Large intestine (tissue), 3 donors: ENCODE measurements around the gene EMC8. TPM values are rescaled to one million over a fixed set of nuclear protein-coding genes. Genes with fewer than 3 reads are reported as not detected.

Experiments used
- DNase-seq, 2 donors: peaks; one replicate each; pipeline versions ENCODE4 v3.0.0 to v3.0.0-alpha.2; 2013
- H3K27ac ChIP-seq: one replicate; pipeline ENCODE4 v1.5.1; 2013; ENCODE audit warnings: low read length
- H3K27me3 ChIP-seq: 2 replicates; pipeline ENCODE4 v1.6.1; 2013; ENCODE audit warnings: low read length; ENCODE audit not compliant: control insufficient read depth, insufficient read depth
- H3K36me3 ChIP-seq: 2 replicates; pipeline ENCODE4 v1.6.1; 2013; ENCODE audit warnings: low read length; ENCODE audit not compliant: control insufficient read depth, insufficient read depth
- H3K4me1 ChIP-seq: one replicate; pipeline ENCODE4 v1.6.1; 2013; ENCODE audit warnings: low read length; ENCODE audit not compliant: control insufficient read depth, insufficient read depth
- H3K4me3 ChIP-seq: one replicate; pipeline ENCODE4 v1.5.1; 2013; ENCODE audit warnings: low read length
- H3K9me3 ChIP-seq: one replicate; pipeline ENCODE4 v1.6.1; 2013; ENCODE audit warnings: mild to moderate bottlenecking, low read depth, low read length, moderate library complexity; ENCODE audit not compliant: control insufficient read depth
- WGBS: methylation state at CpG from one replicate; pipeline ENCODE4 v1.1.5; 2013; ENCODE audit warnings: low lambda C conversion rate; ENCODE audit not compliant: insufficient coverage; 5-methylcytosine and 5-hydroxymethylcytosine counted together
- polyA plus RNA-seq: library from polyadenylated mRNA; unstranded; fragments of 120-200 nt; gene quantifications from one replicate; pipeline ENCODE4 v1.2.1, GENCODE V29; 2013

The EMC8 gene
- polyA plus RNA-seq, 1 donor, result 25.2 TPM

GRCh38 chr16:85761861-85762260 is 37.5 kb downstream of the EMC8 start:
- no peaks in the 10 kb centered on the region for H3K36me3 ChIP-seq
- no CpG with 5 or more reads among the region's 6 CpGs for WGBS
- H3K4me1 ChIP-seq, result no peaks in the 10 kb centered on the region
- H3K9me3 ChIP-seq, result no peaks in the 10 kb centered on the region
- peaks cover 28% of the 10 kb centered on the region for H3K27me3 ChIP-seq
- no peak overlapping the region for H3K4me3 ChIP-seq
- no peak overlapping the region for H3K27ac ChIP-seq
- DNase-seq, result no peak

- no peak for DNase-seq
- H3K9me3 ChIP-seq, result no peaks in the 10 kb centered on the region
- peaks cover 16% of the 10 kb centered on the region for H3K27me3 ChIP-seq
- H3K36me3 ChIP-seq, result no peaks in the 10 kb centered on the region
- no peak overlapping the region for H3K4me3 ChIP-seq
- WGBS, result no CpG with 5 or more reads among the region's 20 CpGs
- H3K4me1 ChIP-seq, result no peaks in the 10 kb centered on the region
- no peak overlapping the region for H3K27ac ChIP-seq
These were observed 39.5 kb downstream of the EMC8 start for GRCh38 chr16:85759631-85760419.

DNA sequence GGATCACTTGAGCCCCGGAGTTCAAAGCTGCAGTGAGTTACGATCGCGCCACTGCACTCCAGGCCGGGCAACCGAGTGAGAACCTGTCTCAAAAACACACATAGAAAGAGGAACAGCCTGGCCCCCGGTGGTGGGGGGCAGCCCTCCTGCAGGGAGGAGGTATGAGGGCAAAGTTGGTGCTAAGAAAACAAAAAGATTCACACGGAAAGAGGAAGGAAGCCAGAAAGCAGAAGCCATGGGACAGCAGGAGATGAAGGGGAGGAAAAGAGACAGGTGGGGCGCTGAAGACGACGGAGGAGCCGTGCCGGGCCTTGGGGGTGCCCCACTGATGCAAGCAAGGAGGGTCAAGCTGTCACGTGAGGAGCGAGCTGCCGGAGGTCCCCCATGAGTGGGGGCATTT is 40.2 kb downstream of the EMC8 start:
- no peak overlapping the region for H3K27ac ChIP-seq
- DNase-seq, result no peak
- 34% methylated on average over 4 of the region's 16 CpGs for WGBS
- H3K9me3 ChIP-seq, result no peaks in the 10 kb centered on the region
- no peak overlapping the region for H3K4me3 ChIP-seq
- H3K4me1 ChIP-seq, result no peaks in the 10 kb centered on the region
- H3K36me3 ChIP-seq, result no peaks in the 10 kb centered on the region
- H3K27me3 ChIP-seq, result peaks cover 20% of the 10 kb centered on the region

- DNase-seq, result no peak
- Histone ChIP-seq H3K4me3 (no peak overlapping the region), H3K27ac (no peak overlapping the region), H3K36me3 (no peaks in the 10 kb centered on the region), H3K9me3 (no peaks in the 10 kb centered on the region), H3K27me3 (peaks cover 19% of the 10 kb centered on the region), H3K4me1 (peaks cover 8% of the 10 kb centered on the region)
- no CpG with 5 or more reads among the region's 7 CpGs for WGBS
These were observed 42.0 kb downstream of the EMC8 start for GRCh38 chr16:85757341-85757822.

DNA sequence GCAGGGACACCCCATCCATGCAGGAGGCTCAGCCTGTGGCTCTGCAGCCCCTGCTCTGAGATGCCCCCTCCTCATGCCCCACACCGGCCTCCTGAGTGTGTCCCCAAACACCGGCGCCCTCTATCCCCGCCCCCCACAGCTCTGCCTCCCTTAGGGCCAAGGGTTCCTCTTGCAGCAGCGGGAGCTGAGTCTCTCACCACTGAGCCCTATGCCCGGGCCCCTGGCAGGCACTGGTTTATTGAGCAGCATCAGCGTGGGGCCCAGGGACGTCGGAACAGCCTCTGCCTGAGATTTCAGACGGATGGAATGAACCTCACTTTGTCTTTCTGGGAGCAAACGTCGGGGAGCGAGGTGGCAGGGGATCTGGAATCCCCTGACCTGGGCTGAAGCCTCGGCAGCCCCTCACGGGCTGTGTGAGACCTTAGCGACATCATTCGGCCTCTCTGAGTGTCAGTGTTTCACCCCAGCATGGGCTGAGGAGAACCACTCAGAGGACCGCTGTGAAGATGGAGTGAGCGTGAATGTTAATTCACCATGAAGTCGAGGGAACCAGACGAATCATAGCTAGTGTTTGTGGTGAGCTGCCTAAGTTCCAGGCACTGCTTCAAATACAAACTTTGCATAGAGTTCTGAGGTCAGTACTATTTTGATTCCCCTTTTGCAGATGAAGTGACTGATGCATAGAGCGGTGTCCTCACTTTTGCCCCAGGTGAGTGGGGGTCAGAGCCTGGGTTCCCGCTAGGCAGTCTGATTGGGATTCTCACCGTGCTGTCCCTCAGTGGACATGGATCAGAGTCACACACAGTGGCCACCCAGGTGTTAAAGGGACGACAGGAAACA is 43.2 kb downstream of the EMC8 start:
- WGBS, result no CpG with 5 or more reads among the region's 25 CpGs
- H3K27me3 ChIP-seq, result peaks cover 31% of the 10 kb centered on the region
- no peak overlapping the region for H3K27ac ChIP-seq
- H3K36me3 ChIP-seq, result no peaks in the 10 kb centered on the region
- no peaks in the 10 kb centered on the region for H3K9me3 ChIP-seq
- peaks cover 11% of the 10 kb centered on the region for H3K4me1 ChIP-seq
- no peak overlapping the region for H3K4me3 ChIP-seq
- no peak for DNase-seq

GRCh38 chr16:85754413-85754812 is 44.9 kb downstream of the EMC8 start:
- H3K27me3 ChIP-seq, result peaks cover 41% of the 10 kb centered on the region
- no peak for DNase-seq
- H3K27ac ChIP-seq, result no peak overlapping the region
- H3K4me1 ChIP-seq, result peaks cover 22% of the 10 kb centered on the region
- no CpG with 5 or more reads among the region's 7 CpGs for WGBS
- H3K9me3 ChIP-seq, result peaks cover 6% of the 10 kb centered on the region
- no peak overlapping the region for H3K4me3 ChIP-seq
- no peaks in the 10 kb centered on the region for H3K36me3 ChIP-seq

DNA sequence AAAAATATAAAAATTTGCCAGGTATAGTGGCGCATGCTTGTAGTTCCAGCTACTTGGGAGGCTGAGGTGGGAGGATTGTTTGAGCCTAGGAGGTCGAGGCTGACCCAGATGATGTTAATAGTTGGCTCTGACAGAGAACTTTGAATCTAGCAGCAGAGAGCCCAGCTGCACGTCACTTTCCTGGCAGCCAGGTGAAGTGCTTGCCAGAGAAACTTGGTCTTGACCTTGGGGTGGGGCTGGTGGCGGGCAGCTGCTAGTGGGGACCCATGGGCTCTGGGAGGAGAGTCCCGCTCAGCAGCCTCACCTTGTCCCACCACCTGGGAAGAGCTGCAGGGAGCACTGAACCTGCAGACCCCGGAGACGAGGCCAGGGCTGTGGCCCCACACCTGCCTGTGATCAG is 45.4 kb downstream of the EMC8 start:
- H3K4me1 ChIP-seq, result peaks cover 22% of the 10 kb centered on the region
- H3K36me3 ChIP-seq, result no peaks in the 10 kb centered on the region
- H3K27ac ChIP-seq, result no peak overlapping the region
- WGBS, result no CpG with 5 or more reads among the region's 7 CpGs
- H3K4me3 ChIP-seq, result no peak overlapping the region
- no peak for DNase-seq
- peaks cover 6% of the 10 kb centered on the region for H3K9me3 ChIP-seq
- H3K27me3 ChIP-seq, result peaks cover 40% of the 10 kb centered on the region

DNA sequence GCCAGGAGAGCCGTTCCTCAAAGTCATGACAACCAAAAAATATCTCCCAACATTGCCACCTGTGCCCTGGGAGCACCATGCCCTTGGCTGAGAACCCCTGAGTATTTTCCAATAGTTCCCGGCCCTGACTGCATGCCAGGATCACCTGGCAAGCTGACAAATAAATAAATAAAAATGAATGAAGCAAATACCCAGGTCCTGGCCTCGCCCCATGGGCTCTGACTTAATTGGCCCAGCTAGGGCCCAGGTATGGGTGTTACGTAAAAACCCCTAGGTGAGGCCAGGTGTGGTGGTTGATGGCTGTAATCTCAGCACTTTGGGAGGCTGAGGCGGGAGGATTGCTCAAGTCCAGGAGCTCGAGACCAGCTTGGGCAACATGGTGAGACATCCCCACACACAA is 45.8 kb downstream of the EMC8 start:
- peaks cover 22% of the 10 kb centered on the region for H3K4me1 ChIP-seq
- no peak overlapping the region for H3K4me3 ChIP-seq
- H3K36me3 ChIP-seq, result no peaks in the 10 kb centered on the region
- no CpG with 5 or more reads among the region's 6 CpGs for WGBS
- no peak overlapping the region for H3K27ac ChIP-seq
- peaks cover 6% of the 10 kb centered on the region for H3K9me3 ChIP-seq
- H3K27me3 ChIP-seq, result peaks cover 37% of the 10 kb centered on the region
- no peak for DNase-seq

DNA sequence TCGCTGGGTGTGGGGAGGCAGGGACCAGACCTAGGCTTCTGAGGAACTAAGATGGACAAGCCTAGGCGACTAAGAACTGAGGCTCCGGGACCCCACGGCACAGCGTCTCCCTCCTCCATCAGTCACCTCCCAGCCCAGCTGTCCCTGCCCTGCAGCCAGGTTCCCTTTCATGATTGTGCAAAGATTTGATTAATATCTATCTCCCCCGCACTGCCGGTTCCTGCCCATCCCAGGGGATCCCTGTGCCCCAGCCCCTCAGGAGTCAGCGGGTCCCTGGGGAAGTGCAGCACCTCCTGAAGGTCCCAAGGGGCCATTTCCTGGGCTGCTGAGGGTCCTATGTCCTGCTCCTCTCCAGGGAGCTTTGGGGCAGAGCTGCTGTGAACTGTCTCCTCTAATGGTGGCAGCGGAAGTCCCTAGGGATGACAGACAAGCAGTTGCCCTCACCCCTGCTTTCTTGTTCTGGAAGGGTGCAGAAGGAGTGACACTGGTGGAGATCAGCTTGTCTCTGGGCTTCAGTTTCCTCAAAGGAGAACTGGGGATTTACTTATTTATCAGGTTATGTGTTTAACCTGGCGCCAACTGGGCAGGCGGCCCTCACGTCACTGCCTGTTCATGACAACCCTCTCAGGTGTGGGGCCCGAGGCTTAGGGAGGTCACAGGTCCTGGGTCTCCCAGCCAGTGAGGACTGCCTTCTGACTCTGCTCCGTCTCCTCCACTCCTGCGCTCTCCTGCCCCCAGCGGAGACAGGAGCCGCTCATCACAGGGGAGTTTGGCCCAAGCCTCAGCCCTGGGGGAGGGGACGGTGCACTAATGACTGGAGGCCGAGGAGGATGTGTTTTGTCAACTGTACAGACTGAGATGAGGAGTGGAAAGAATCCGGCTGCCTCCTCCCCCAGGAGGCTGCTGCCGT is 46.6 kb downstream of the EMC8 start:
- H3K9me3 ChIP-seq, result peaks cover 6% of the 10 kb centered on the region
- peaks cover 37% of the 10 kb centered on the region for H3K27me3 ChIP-seq
- DNase-seq, result peak; percentile 51 to 66
- no peaks in the 10 kb centered on the region for H3K36me3 ChIP-seq
- H3K27ac ChIP-seq, result no peak overlapping the region
- H3K4me3 ChIP-seq, result no peak overlapping the region
- no CpG with 5 or more reads among the region's 21 CpGs for WGBS
- H3K4me1 ChIP-seq, result peaks cover 22% of the 10 kb centered on the region
